Posterior vena cava (tissue), 2 donors: ENCODE measurements around the gene ADGRB3. TPM values are rescaled to one million over a fixed set of nuclear protein-coding genes. Genes with fewer than 3 reads are reported as not detected.
A peak's percentile ranks its signal among the peaks of the same experiment; 100 is the strongest.
"Not testable (repeated sequence)": the region's sequence is repeated elsewhere in the genome, so short reads cannot be mapped to it uniquely, and the experiment has no call there.

Source experiments
- DNase-seq: peaks from one replicate; pipeline ENCODE4 v3.0.0-alpha.2; 2020; ENCODE audit warnings: low spot score
- intact Hi-C, 2 donors: fragments of 100-400 bp; cut with DNase I; formaldehyde crosslinking; loops; one replicate each; pipeline versions ENCODE4 v1.14.1 to v1.14.2; 2022 to 2023
- total RNA-seq, 2 donors: library from RNA; stranded (reverse); fragmentation: NEBNext Ultra II Directional; extraction: Animal tissue kit (Norgen Biotek cat#: 25700); gene quantifications; one replicate each; pipeline ENCODE4 v1.2.1, GENCODE V29; 2021
- donor health status: DM: yes; HTN: yes; CAD: no.
- donor health status: DM: yes; HTN: yes; CAD: no.

Gene ADGRB3
- total RNA-seq, 2 donors from 2014 or later = 2.0 to 5.9 TPM

- DNase-seq = no peak
- intact Hi-C loops = no loop called here
Observed at GRCh38 chr6:68876792-68877493, 241.9 kb downstream of the ADGRB3 start.

DNA sequence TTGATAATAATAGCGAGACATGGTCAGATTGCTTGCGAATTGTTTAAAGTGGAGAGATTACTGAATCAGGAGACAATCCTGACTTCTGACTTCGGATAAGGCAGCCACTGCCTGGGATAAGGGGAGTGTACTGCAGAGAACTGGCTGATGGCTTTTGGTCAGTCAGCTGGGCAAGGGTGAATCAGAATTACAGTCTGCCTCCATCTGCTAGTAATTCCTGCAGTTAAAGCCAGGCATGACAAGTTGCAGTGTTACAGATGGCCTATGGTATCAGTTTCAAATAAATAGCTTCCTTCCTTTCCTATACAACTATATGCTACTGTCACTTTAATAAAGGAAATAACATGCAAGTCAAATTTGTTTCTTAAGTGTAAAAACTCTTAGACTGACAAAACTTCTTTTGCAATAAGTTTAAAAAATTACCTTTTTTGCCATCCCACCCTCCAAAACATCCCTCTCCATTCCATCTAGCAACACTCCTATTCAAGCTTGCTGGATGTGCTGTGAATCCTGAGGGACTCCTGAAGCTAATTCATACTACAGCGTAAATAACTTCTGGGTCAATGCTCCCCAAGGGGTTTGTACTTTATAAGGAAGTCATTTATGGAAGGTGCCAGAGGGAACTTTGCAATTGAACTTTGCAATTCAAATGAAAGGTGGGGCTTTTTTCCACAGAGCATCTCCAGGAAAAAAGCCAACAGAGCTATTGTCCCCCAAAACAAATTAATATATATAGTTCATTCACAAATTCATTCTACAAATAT lies 245.2 kb downstream of the ADGRB3 start:
- intact Hi-C loops = no loop called here
- DNase-seq = no peak

GRCh38 chr6:68883325-68883724 lies 248.2 kb downstream of the ADGRB3 start:
- DNase-seq, intact Hi-C loops: not testable (repeated sequence)

DNA sequence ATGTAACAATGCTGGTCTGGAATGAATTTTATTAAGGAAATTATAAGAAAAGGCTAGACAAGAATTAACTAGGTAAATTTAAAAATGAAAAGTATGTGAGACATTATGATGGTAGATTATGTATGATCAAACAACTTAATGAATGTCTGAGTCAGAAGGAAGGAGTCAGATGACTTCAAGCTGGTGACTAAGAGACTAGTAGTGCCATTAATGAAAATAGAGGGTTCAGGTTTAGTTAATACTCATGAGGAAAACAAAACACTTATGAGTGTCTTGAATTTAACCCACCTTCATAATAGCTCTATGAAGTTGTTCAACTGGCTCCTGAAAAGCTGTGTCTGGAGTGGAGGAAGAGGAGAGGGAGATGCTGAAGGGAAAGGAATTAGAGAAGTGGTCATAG lies 256.3 kb downstream of the ADGRB3 start:
- intact Hi-C loops = no loop called here
- no peak for DNase-seq

DNA sequence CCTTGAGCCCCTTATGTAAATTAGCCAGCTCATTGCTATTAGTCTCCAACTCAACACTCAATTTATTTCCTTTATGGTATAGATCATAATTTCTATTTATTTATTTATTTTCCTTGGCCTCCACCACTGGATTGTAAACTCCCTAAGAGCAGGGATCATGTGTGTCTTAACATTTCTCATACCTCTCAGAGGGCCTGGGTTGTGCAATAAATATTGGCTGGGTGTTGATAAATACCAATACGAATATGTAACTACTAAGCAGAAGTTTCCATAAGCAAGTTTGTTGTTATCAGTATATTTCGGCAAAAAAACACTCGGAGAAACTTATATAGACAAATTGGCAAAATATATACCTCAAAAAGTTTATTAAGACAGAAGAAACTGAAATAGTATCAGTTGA lies 257.4 kb downstream of the ADGRB3 start:
- intact Hi-C loops = no loop called here
- no peak for DNase-seq

- intact Hi-C loops = no loop called here
- no peak for DNase-seq
Observed at GRCh38 chr6:68895929-68896328, 260.8 kb downstream of the ADGRB3 start.

- DNase-seq = no peak
- intact Hi-C loops = no loop called here
Observed at GRCh38 chr6:68901044-68901443, 266.0 kb downstream of the ADGRB3 start.

- intact Hi-C loops = no loop called here
- DNase-seq = no peak
Observed at GRCh38 chr6:68911334-68911733, 276.3 kb downstream of the ADGRB3 start.

- DNase-seq = no peak
- intact Hi-C loops = no loop called here
Observed at GRCh38 chr6:68911811-68912210, 276.7 kb downstream of the ADGRB3 start.

- peak; percentile 32 for DNase-seq
- intact Hi-C loops = not testable (repeated sequence)
Observed at GRCh38 chr6:68912805-68913204, 277.7 kb downstream of the ADGRB3 start.

GRCh38 chr6:68915586-68915985 lies 280.5 kb downstream of the ADGRB3 start:
- no peak for DNase-seq
- intact Hi-C loops = no loop called here

DNA sequence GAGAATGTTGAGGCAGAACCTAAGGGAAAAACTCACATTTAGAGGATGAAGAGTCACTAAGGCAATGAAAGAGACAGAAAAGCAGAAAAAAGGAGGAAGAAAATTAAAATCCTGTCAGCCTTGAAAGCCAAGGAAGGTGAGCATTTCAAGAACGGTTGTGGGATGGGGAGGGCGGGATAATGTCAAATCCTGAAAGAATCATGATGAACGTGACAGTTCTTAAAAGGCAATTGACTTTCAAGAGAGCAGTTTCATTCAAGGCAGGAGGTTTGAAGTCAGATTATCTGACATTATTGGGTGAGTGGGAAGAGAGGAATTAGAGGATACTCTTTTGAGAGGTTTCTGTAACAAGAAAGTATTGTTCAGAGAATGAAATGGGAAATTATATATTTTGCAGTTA lies 284.5 kb downstream of the ADGRB3 start:
- DNase-seq = no peak
- intact Hi-C loops = no loop called here

GRCh38 chr6:68941345-68941744 lies 306.3 kb downstream of the ADGRB3 start:
- DNase-seq = no peak
- intact Hi-C loops = no loop called here

GRCh38 chr6:68947721-68948120 lies 312.6 kb downstream of the ADGRB3 start:
- intact Hi-C loops = no loop called here
- no peak for DNase-seq

- intact Hi-C loops = loop anchor here in 1 of 2 donors (10.0 kb wide), 1 partner anchor 316 kb away; the partner anchor contains the start of gene ADGRB3
- DNase-seq = no peak
Observed at GRCh38 chr6:68951270-68951669, 316.2 kb downstream of the ADGRB3 start.

GRCh38 chr6:68958327-68958726 lies 323.2 kb downstream of the ADGRB3 start:
- intact Hi-C loops = loop anchor here in 1 of 2 donors (10.0 kb wide), 1 partner anchor 324 kb away; the partner anchor contains the start of gene ADGRB3
- no peak for DNase-seq

DNA sequence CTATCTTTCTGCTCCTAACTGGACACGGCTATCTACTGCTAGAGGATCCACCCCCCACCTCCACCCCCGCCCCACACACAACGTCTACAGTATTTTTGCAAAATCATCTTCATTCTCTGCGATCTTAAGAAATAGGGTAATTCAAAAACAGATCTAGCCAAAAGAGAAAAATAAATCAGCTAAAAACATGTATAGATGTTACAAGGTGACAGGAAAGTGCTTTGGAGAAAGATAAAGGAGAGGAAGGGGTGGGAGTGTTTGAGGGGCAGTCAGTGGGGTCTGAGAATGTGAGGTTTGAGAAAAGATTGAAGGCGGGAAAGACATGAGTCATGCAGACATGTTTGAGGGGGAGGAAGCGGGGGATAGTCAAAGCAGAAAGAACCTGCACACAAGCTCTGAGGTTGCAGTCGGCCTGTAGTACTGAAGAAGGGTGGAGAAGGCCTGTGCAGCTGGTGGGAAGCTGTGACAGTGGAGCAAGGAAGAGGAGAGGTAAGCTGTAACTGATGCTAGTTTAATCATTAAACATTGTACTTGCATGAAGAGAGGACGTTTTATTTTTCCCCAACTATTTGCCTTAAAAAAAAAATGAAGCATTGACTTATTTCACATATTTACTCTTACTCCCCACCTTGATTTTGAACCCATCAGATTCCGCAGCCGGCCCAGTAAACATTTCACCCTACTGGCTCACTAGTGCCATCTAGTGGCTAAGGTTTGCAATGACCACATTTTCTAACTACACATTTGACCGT lies 332.6 kb downstream of the ADGRB3 start:
- DNase-seq = no peak
- intact Hi-C loops = no loop called here

DNA sequence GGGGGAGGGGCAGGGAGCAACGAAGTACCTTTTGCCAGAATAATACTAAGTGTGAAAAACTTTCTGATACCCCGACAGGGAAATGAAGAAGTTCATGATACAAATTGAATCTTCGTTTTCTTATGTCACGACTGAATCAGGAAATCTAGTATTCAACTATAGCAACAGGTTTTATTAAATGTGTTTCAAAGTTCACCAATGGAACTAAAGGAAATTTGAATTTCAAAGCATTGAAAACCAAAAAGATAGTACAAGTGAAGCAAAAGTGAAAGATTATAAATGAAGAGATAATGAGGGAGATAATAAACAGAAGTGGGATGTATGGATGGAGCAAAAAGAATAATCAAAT lies 333.2 kb downstream of the ADGRB3 start:
- intact Hi-C loops = no loop called here
- no peak for DNase-seq

- no peak for DNase-seq
- intact Hi-C loops = no loop called here
Observed at GRCh38 chr6:68973066-68973465, 338.0 kb downstream of the ADGRB3 start.

DNA sequence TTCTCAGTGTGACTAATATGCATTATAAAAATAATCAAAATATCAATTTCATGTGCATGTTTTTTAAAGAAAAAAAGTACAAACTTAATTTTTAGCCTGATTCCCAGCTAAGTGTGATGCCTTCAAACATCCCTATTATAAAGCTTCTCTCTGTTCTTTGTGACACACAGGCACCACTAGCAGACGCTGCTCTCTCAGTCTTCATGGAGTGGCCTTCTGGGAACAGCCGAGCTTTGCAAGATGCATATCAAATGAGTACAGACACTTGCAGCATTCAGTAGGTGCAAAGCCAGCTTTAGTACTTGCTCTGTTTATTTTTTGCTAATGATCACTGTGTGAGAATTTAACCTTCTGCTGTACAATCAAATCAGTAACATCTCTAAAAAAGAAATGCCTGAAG lies 340.0 kb downstream of the ADGRB3 start:
- intact Hi-C loops = no loop called here
- DNase-seq = no peak
